Vagina (tissue), 2 donors: ENCODE data around the gene MSLN.

ENCODE experiments used
- POLR2A ChIP-seq, 2 donors: fragments of 450-650 bp; IDR thresholded peaks; one replicate each; pipeline ENCODE4 v1.6.1; 2017; ENCODE audit warnings: antibody characterized with exemption in 2 of 2, mild to moderate bottlenecking in 2 of 2, moderate library complexity in 2 of 2
- POLR2AphosphoS5 ChIP-seq, 2 donors: sonication (generic); formaldehyde crosslinking; IDR thresholded peaks; one replicate each; pipeline ENCODE4 v1.9.0; 2017; ENCODE audit warnings: antibody characterized with exemption in 2 of 2, mild to moderate bottlenecking in 2 of 2, low read depth in 1 of 2; ENCODE audit not compliant: insufficient read depth in 1 of 2
- TF ChIP-seq, protein P1 (sequence below), 3 experiments: fragments of 450-650 bp in 2 of 3; fragments of 200-600 bp in 1 of 3; sonication (generic) in 1 of 3; IDR thresholded peaks; one replicate each; pipeline ENCODE4 v1.5.1; 2017 to 2019; ENCODE audit warnings: antibody characterized with exemption in 3 of 3, mild to moderate bottlenecking in 2 of 3, moderate library complexity in 2 of 3

DNA sequence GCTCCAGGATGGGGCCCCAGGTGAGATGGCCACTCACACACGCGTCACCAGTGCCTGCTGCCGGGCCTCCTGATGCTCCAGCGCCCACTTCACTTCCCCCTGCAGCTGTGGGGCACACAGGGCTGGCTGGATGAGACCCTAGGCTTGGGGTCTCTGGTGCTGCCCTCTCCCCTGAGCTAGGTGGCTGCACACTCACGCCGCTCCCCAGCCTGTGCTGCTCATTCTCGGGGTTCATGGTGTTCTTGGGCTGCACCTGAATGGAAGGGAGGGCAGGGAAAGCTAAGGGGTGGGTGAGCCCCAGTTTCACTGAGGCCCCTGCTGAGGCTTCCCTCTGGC is 35.5 kb upstream of the MSLN start:
- TF ChIP-seq, protein P1, sequence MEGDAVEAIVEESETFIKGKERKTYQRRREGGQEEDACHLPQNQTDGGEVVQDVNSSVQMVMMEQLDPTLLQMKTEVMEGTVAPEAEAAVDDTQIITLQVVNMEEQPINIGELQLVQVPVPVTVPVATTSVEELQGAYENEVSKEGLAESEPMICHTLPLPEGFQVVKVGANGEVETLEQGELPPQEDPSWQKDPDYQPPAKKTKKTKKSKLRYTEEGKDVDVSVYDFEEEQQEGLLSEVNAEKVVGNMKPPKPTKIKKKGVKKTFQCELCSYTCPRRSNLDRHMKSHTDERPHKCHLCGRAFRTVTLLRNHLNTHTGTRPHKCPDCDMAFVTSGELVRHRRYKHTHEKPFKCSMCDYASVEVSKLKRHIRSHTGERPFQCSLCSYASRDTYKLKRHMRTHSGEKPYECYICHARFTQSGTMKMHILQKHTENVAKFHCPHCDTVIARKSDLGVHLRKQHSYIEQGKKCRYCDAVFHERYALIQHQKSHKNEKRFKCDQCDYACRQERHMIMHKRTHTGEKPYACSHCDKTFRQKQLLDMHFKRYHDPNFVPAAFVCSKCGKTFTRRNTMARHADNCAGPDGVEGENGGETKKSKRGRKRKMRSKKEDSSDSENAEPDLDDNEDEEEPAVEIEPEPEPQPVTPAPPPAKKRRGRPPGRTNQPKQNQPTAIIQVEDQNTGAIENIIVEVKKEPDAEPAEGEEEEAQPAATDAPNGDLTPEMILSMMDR (IDR thresholded peaks at IDR 0.05), result no peak
- no peak for TF ChIP-seq POLR2A (IDR thresholded peaks at IDR 0.05)
- no peak for TF ChIP-seq POLR2AphosphoS5 (IDR thresholded peaks at IDR 0.05; ENCODE audit: insufficient read depth in 1 of 2, low read depth in 1 of 2)
